Keratinocyte (primary cell): ENCODE data around the gene LAMC3. TPM values are rescaled to one million over a fixed set of nuclear protein-coding genes. Genes with fewer than 3 reads are reported as not detected.
A peak's percentile ranks its signal among the peaks of the same experiment; 100 is the strongest.

ENCODE experiments used
- DNase-seq: peaks from one replicate; pipeline ENCODE4 v3.0.0-alpha.2; 2011; ENCODE audit warnings: low read depth, missing footprints, low spot score
- FAIRE-seq: peaks from 2 replicates; lab custom pipeline; 2011; peaks lifted over from hg19 to GRCh38; lab: Jason Lieb, UNC
- H2AFZ ChIP-seq: 2 replicates; pipeline ENCODE4 v1.6.0; 2012; ENCODE audit warnings: low read length, control low read depth, inconsistent platforms; ENCODE audit not compliant: control insufficient read depth
- H3K27ac ChIP-seq: 2 replicates; pipeline ENCODE4 v1.5.1; 2011; ENCODE audit warnings: low read length; ENCODE audit not compliant: control insufficient read depth, insufficient read depth
- H3K27me3 ChIP-seq: 3 replicates; pipeline ENCODE4 v1.6.0; 2011; ENCODE audit warnings: low read length; ENCODE audit not compliant: control insufficient read depth, insufficient read depth; ENCODE audit errors: extremely low read depth
- H3K36me3 ChIP-seq, 2 experiments: 2 replicates in 1 of 2; 3 replicates in 1 of 2; pipeline ENCODE4 v1.5.1; 2011; ENCODE audit warnings: low read length in 2 of 2, mild to moderate bottlenecking in 1 of 2; ENCODE audit not compliant: control insufficient read depth in 2 of 2, insufficient read depth in 2 of 2; ENCODE audit errors: extremely low read depth in 1 of 2
- H3K4me1 ChIP-seq: 3 replicates; pipeline ENCODE4 v1.5.1; 2011; ENCODE audit warnings: low read length; ENCODE audit not compliant: control insufficient read depth, insufficient read depth; ENCODE audit errors: extremely low read depth
- H3K4me2 ChIP-seq: 3 replicates; pipeline ENCODE4 v1.6.0; 2011; ENCODE audit warnings: low read depth, low read length; ENCODE audit not compliant: control insufficient read depth, insufficient read depth; ENCODE audit errors: extremely low read depth
- H3K4me3 ChIP-seq, 3 experiments: fragments of 200-600 bp in 1 of 3; sonication (generic) in 1 of 3; 2 replicates in 2 of 3; 3 replicates in 1 of 3; pipeline ENCODE4 v1.5.1; 2011 to 2016; ENCODE audit warnings: low read length in 3 of 3, mild to moderate bottlenecking in 3 of 3, control low read depth in 2 of 3, inconsistent platforms in 1 of 3, low read depth in 1 of 3, mixed read lengths in 1 of 3, mixed run types in 1 of 3, moderate library complexity in 1 of 3; ENCODE audit not compliant: control insufficient read depth in 2 of 3, insufficient read depth in 2 of 3; ENCODE audit errors: extremely low read depth in 1 of 3
- H3K79me2 ChIP-seq: 2 replicates; pipeline ENCODE4 v1.6.0; 2012; ENCODE audit warnings: low read length; ENCODE audit not compliant: control insufficient read depth, insufficient read depth
- H3K9ac ChIP-seq: 3 replicates; pipeline ENCODE4 v1.6.0; 2011; ENCODE audit warnings: low read length; ENCODE audit not compliant: control insufficient read depth, insufficient read depth; ENCODE audit errors: extremely low read depth
- H3K9me1 ChIP-seq: 3 replicates; pipeline ENCODE4 v1.6.0; 2011; ENCODE audit warnings: low read length; ENCODE audit not compliant: control insufficient read depth, insufficient read depth; ENCODE audit errors: extremely low read depth
- H3K9me3 ChIP-seq: 2 replicates; pipeline ENCODE4 v1.5.1; 2012; ENCODE audit warnings: low read depth, low read length; ENCODE audit not compliant: control insufficient read depth
- H4K20me1 ChIP-seq: 3 replicates; pipeline ENCODE4 v1.6.0; 2011; ENCODE audit warnings: low read length; ENCODE audit not compliant: control insufficient read depth, insufficient read depth; ENCODE audit errors: extremely low read depth
- EZH2 ChIP-seq: IDR thresholded peaks from one replicate; pipeline ENCODE4 v1.6.1; 2012; ENCODE audit warnings: inconsistent platforms, mild to moderate bottlenecking, low read length, moderate library complexity
- dilution Hi-C: fragments of 300-500 bp; cut with MboI; formaldehyde crosslinking; loops from one replicate; pipeline ENCODE4 v1.7.0; 2020; ENCODE audit warnings: low sequenced_read_pairs; ENCODE audit not compliant: extremely low pct_ligation_motif_present
- polyA plus RNA-seq, 5 experiments: library from polyadenylated mRNA; depleted of rRNA in 3 of 5; stranded (reverse) in 3 of 5; stranded (forward) in 1 of 5; unstranded in 1 of 5; fragments of >200 nt; gene quantifications; 1 replicate in 1 of 5; 2 replicates in 3 of 5; 3 replicates in 1 of 5; pipeline versions ENCODE4 v1.2.1 to v1.2.3, GENCODE V29; 2011 to 2012; ENCODE audit warnings: missing spikeins in 2 of 5, low read depth in 1 of 5, low replicate concordance in 1 of 5
- TF ChIP-seq, protein P1 (sequence below), 3 experiments: IDR thresholded peaks in 1 of 3; conservative IDR thresholded peaks in 1 of 3; optimal IDR thresholded peaks in 1 of 3; 2 replicates in 2 of 3; 3 replicates in 1 of 3; pipeline versions ENCODE3 to v1.5.1; 2011; ENCODE audit warnings: low read length in 3 of 3, mild to moderate bottlenecking in 3 of 3, moderate library complexity in 2 of 3, control low read depth in 1 of 3, inconsistent platforms in 1 of 3; ENCODE audit not compliant: insufficient read depth in 2 of 3; ENCODE audit errors: extremely low read depth in 1 of 3

LAMC3 gene
- polyA plus RNA-seq, 1 donor (not counting 4 experiments of a cell fraction or from before 2014, with no cell fraction given), result not detected

DNA sequence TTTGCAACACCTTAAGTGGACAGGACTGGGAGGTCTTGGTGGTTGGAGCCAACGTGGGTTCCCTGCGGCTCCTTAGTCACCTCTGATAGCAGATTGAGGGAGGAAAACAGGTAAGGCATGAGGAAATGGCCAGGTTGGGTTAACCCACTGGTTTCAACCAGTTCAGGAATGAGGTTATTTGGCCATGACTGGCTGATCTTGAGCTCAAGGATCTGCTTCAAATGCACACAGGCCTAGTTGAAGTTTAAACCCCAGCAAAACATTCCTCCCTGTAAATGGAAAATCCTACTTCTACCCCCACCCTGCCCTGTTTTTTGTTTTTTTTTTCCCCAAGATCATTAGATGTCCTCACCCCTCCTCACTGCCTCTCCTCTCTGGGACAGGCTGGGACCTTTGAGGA is 113.2 kb downstream of the LAMC3 start:
- peaks cover 10% of the 10 kb centered on the region for H3K4me1 ChIP-seq
- peaks cover 19% of the 10 kb centered on the region for H3K79me2 ChIP-seq
- dilution Hi-C loops, result no loop called here
- H3K9ac ChIP-seq, result no peak overlapping the region
- H3K4me3 ChIP-seq, result no peak overlapping the region
- FAIRE-seq (no peak), DNase-seq (no peak)
- peaks cover 0 to 3% of the 10 kb centered on the region in 2 experiments for H3K36me3 ChIP-seq
- H2AFZ ChIP-seq, result no peak overlapping the region
- H3K9me1 ChIP-seq, result peaks cover 2% of the 10 kb centered on the region
- no peaks in the 10 kb centered on the region for H3K27me3 ChIP-seq
- no peaks in the 10 kb centered on the region for H3K9me3 ChIP-seq
- TF ChIP-seq, protein P1, sequence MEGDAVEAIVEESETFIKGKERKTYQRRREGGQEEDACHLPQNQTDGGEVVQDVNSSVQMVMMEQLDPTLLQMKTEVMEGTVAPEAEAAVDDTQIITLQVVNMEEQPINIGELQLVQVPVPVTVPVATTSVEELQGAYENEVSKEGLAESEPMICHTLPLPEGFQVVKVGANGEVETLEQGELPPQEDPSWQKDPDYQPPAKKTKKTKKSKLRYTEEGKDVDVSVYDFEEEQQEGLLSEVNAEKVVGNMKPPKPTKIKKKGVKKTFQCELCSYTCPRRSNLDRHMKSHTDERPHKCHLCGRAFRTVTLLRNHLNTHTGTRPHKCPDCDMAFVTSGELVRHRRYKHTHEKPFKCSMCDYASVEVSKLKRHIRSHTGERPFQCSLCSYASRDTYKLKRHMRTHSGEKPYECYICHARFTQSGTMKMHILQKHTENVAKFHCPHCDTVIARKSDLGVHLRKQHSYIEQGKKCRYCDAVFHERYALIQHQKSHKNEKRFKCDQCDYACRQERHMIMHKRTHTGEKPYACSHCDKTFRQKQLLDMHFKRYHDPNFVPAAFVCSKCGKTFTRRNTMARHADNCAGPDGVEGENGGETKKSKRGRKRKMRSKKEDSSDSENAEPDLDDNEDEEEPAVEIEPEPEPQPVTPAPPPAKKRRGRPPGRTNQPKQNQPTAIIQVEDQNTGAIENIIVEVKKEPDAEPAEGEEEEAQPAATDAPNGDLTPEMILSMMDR (optimal IDR thresholded peaks at IDR 0.05 in 1 of 3, IDR thresholded peaks at IDR 0.05 in 1 of 3, conservative IDR thresholded peaks at IDR 0.05 in 1 of 3; ENCODE audit: extremely low read depth in 1 of 3, insufficient read depth in 2 of 3, low read length in 3 of 3), result no peak
- no peak for TF ChIP-seq EZH2
- H3K4me2 ChIP-seq, result no peak overlapping the region
- no peak overlapping the region for H3K27ac ChIP-seq
- H4K20me1 ChIP-seq, result no peaks in the 10 kb centered on the region

DNA sequence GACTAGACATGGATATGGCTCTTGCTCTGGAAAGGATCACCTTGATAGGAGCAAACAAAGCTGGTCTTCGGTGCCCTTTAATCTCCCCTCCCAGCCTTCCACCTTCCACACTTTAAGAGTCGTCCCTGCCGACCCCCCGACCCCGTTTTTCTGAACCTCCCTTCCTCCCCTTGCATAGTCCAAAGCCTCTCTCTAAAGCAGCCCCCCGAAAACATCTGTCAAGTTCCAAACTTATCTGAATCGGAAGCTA is 116.0 kb downstream of the LAMC3 start:
- no peaks in the 10 kb centered on the region for H3K9me3 ChIP-seq
- H2AFZ ChIP-seq, result peak overlapping the region; percentile 83
- H3K36me3 ChIP-seq, result peaks cover 6 to 11% of the 10 kb centered on the region in 2 experiments
- no peak for FAIRE-seq
- peak overlapping the region; percentile 94 for H3K27ac ChIP-seq
- no peak for TF ChIP-seq EZH2
- TF ChIP-seq, protein P1 (optimal IDR thresholded peaks at IDR 0.05 in 1 of 3, IDR thresholded peaks at IDR 0.05 in 1 of 3, conservative IDR thresholded peaks at IDR 0.05 in 1 of 3; ENCODE audit: extremely low read depth in 1 of 3, insufficient read depth in 2 of 3, low read length in 3 of 3), result no peak
- H3K9me1 ChIP-seq, result peaks cover 2% of the 10 kb centered on the region
- H3K4me1 ChIP-seq, result peaks cover 10% of the 10 kb centered on the region
- H3K4me3 ChIP-seq, result peak overlapping the region; percentile 74 to 100 (median 93)
- H3K4me2 ChIP-seq, result peak overlapping the region; percentile 99
- no peak for DNase-seq
- no peaks in the 10 kb centered on the region for H3K27me3 ChIP-seq
- H3K9ac ChIP-seq, result peak overlapping the region; percentile 97
- dilution Hi-C loops, result no loop called here
- no peaks in the 10 kb centered on the region for H4K20me1 ChIP-seq
- peaks cover 22% of the 10 kb centered on the region for H3K79me2 ChIP-seq
